ENCODE results near the gene PTH1R.

Gene PTH1R

GRCh38 chr3:46847744-46848143 lies 29.8 kb upstream of the PTH1R start:
- DNase-seq, result no peak
- TF ChIP-seq CTCF (IDR thresholded peaks at IDR 0.05), result no peak
- H3K4me3 Mint-ChIP-seq, result no peak overlapping the region
- H3K27me3 Mint-ChIP-seq (ENCODE audit: low read depth, poor library complexity), result peaks cover 3% of the 10 kb centered on the region
- peaks cover 53% of the 10 kb centered on the region for H3K4me1 Mint-ChIP-seq
- peaks cover 15% of the 10 kb centered on the region for H3K9me3 Mint-ChIP-seq
- no peak overlapping the region for H3K27ac Mint-ChIP-seq
- H3K36me3 Mint-ChIP-seq (ENCODE audit: low read depth), result peaks cover 10% of the 10 kb centered on the region

DNA sequence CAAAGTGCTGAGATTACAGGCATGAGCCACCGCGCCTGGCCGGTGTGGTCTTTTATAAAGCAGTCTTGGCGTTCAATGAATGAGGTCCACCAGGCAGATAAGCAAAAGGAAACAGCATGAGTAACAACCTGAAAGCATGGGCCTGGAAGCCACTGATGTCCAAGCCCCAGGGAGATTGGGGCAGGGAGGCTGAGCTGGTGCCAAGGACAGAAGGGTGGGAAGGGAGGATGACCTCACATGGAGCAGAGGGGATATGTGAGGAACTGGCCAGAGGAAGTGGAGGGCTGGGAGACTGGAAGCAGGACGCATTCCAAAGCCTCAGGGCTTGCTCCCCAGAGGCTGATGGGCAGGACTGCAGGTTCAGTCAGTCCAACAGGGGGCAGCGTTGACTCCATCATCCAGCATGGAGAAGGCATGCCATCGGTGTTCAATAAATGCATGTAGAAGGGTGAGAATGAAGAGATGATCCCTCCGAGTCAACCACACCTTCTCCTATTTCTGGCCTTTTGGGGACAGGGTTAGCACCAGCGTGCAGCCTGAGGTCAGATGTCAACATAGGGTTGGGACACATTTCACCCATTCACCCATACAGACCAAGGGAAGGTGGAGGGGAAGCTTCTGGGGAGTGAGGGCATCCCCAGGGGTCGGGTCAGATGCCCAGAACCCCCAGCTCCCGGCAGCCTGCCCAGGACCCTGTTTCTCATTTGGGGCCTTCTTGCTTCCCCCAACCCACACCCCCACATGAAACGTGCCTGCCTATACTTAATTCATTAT lies 29.1 kb upstream of the PTH1R start:
- peaks cover 9% of the 10 kb centered on the region for H3K9me3 Mint-ChIP-seq
- peaks cover 53% of the 10 kb centered on the region for H3K4me1 Mint-ChIP-seq
- H3K4me3 Mint-ChIP-seq, result peak overlapping the region; percentile 40
- peaks cover 3% of the 10 kb centered on the region for H3K27me3 Mint-ChIP-seq (ENCODE audit: low read depth, poor library complexity)
- peak; percentile 27 for TF ChIP-seq CTCF (IDR thresholded peaks at IDR 0.05)
- peak overlapping the region; percentile 73 for H3K27ac Mint-ChIP-seq
- peaks cover 4% of the 10 kb centered on the region for H3K36me3 Mint-ChIP-seq (ENCODE audit: low read depth)
- peak; percentile 45 for DNase-seq

DNA sequence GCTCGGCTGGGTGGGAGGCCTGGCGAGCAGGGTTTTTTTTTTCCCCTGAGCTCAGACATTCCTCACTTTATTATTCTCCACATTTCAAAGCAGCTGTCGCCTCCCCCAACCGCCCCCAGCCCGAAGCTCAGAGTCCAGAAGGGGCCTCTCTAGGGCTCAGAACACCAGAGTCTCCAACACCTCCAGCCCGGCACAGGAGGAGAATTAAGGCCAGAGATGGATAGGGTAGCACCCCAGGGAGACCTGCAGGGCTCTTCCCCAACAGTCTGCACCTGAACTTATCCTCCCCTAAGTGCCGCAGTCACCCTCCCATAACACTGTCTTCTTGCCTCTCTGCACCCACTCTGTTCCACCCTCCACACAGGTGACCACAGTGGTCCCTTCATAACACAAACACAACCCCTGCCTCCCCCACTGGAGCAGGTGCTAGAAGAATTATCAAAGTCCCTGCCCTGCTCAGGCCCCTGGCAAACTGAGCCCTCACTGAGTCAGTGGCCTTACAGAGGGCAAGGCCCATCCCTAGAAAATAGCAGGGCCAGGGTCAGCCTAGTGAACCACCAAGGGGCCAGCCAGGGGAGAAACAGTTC lies 28.4 kb upstream of the PTH1R start:
- Mint-ChIP-seq H3K36me3 (ENCODE audit: low read depth) (no peaks in the 10 kb centered on the region), H3K27ac (peak overlapping the region; percentile 73), H3K27me3 (ENCODE audit: low read depth, poor library complexity) (peaks cover 3% of the 10 kb centered on the region), H3K4me3 (peak overlapping the region; percentile 65), H3K4me1 (peaks cover 53% of the 10 kb centered on the region), H3K9me3 (peaks cover 4% of the 10 kb centered on the region)
- peak; percentile 35 for DNase-seq
- no peak for TF ChIP-seq CTCF (IDR thresholded peaks at IDR 0.05)

- no peak for DNase-seq
- H3K4me3 Mint-ChIP-seq, result no peak overlapping the region
- no peak overlapping the region for H3K27ac Mint-ChIP-seq
- H3K4me1 Mint-ChIP-seq, result peaks cover 47% of the 10 kb centered on the region
- no peaks in the 10 kb centered on the region for H3K36me3 Mint-ChIP-seq (ENCODE audit: low read depth)
- peaks cover 3% of the 10 kb centered on the region for H3K27me3 Mint-ChIP-seq (ENCODE audit: low read depth, poor library complexity)
- H3K9me3 Mint-ChIP-seq, result no peaks in the 10 kb centered on the region
- no peak for TF ChIP-seq CTCF (IDR thresholded peaks at IDR 0.05)
Measured at GRCh38 chr3:46849686-46850467, 27.6 kb upstream of the PTH1R start.

GRCh38 chr3:46850468-46850779 lies 27.1 kb upstream of the PTH1R start:
- Mint-ChIP-seq H3K27me3 (ENCODE audit: low read depth, poor library complexity) (peaks cover 3% of the 10 kb centered on the region), H3K27ac (no peak overlapping the region), H3K4me3 (no peak overlapping the region), H3K4me1 (peaks cover 41% of the 10 kb centered on the region), H3K36me3 (ENCODE audit: low read depth) (no peaks in the 10 kb centered on the region), H3K9me3 (no peaks in the 10 kb centered on the region)
- TF ChIP-seq CTCF (IDR thresholded peaks at IDR 0.05), result no peak
- DNase-seq, result no peak
